Hepatocyte (in vitro differentiated cells): ENCODE data around the gene DCAF7.

ENCODE experiments used
- CTCF ChIP-seq: fragments of 200-600 bp; sonication (generic); IDR thresholded peaks from 2 replicates; pipeline ENCODE4 v1.5.1; 2016; ENCODE audit warnings: antibody characterized with exemption, mild to moderate bottlenecking; ENCODE audit not compliant: poor library complexity
- EZH2 ChIP-seq: fragments of 200-600 bp; sonication (generic); IDR thresholded peaks from 2 replicates; pipeline ENCODE4 v1.6.1; 2016; ENCODE audit warnings: antibody characterized with exemption, mild to moderate bottlenecking, borderline replicate concordance
- EZH2phosphoT487 ChIP-seq: fragments of 200-600 bp; sonication (generic); IDR thresholded peaks from one replicate; pipeline ENCODE4 v1.6.1; 2018; ENCODE audit warnings: antibody characterized with exemption, mild to moderate bottlenecking, low read depth, moderate library complexity; ENCODE audit not compliant: unreplicated experiment, severe bottlenecking

- no peak for TF ChIP-seq CTCF
- no peak for TF ChIP-seq EZH2
- TF ChIP-seq EZH2phosphoT487, result no peak
These were observed 6.4 kb upstream of the DCAF7 start for GRCh38 chr17:63543822-63544420.
